H1 (cell line): ENCODE data around the gene DPM2. TPM values are rescaled to one million over a fixed set of nuclear protein-coding genes. Genes with fewer than 3 reads are reported as not detected.

Experiments used
- CTCF ChIA-PET: fragments of 300-600 bp; sonication (Branson Sonifier 250); formaldehyde crosslinking; loops from one replicate; lab custom pipeline; 2021; ENCODE audit not compliant: partially characterized antibody; lab: Charles Lee
- POLR2A ChIA-PET: fragments of 300-600 bp; sonication (Branson Sonifier 250); formaldehyde crosslinking; loops from one replicate; lab custom pipeline; 2021; ENCODE audit warnings: inconsistent platforms; ENCODE audit not compliant: partially characterized antibody; lab: Charles Lee
- DNase-seq, 2 experiments: peaks; one replicate each; pipeline versions ENCODE4 v3.0.0 to v3.0.0-alpha.2; 2010 to 2022; ENCODE audit warnings: low spot score in 2 of 2, low read depth in 1 of 2, mixed read lengths in 1 of 2
- FAIRE-seq: peaks from 2 replicates; lab custom pipeline; 2011; peaks lifted over from hg19 to GRCh38; lab: Jason Lieb, UNC
- H2AFZ ChIP-seq: 2 replicates; pipeline ENCODE4 v1.8.1; 2012; ENCODE audit warnings: low read length, inconsistent platforms
- H2AK5ac ChIP-seq: 2 replicates; pipeline ENCODE4 v1.6.1; 2013; ENCODE audit warnings: low read depth, low read length
- H2BK120ac ChIP-seq: replicated peaks from 2 replicates; pipeline ENCODE3; 2013; ENCODE audit warnings: low read depth, low read length, inconsistent platforms
- H2BK12ac ChIP-seq: 2 replicates; pipeline ENCODE4 v1.6.1; 2013; ENCODE audit warnings: low read depth, low read length
- H2BK15ac ChIP-seq: 2 replicates; pipeline ENCODE4 v1.6.1; 2013; ENCODE audit warnings: low read length
- H2BK20ac ChIP-seq: 2 replicates; pipeline ENCODE4 v1.6.1; 2013; ENCODE audit warnings: low read length
- H2BK5ac ChIP-seq: 2 replicates; pipeline ENCODE4 v1.6.1; 2013; ENCODE audit warnings: low read depth, low read length
- H3K14ac ChIP-seq: 2 replicates; pipeline ENCODE4 v1.6.1; 2013; ENCODE audit warnings: inconsistent platforms; ENCODE audit not compliant: insufficient read length
- H3K18ac ChIP-seq: 2 replicates; pipeline ENCODE4 v1.6.1; 2013; ENCODE audit warnings: low read length; ENCODE audit errors: extremely low read depth
- H3K23ac ChIP-seq: 2 replicates; pipeline ENCODE4 v1.6.1; 2013; ENCODE audit warnings: inconsistent platforms; ENCODE audit not compliant: insufficient read length
- H3K23me2 ChIP-seq: 2 replicates; pipeline ENCODE4 v1.6.1; 2013; ENCODE audit warnings: low read depth, low read length
- H3K27ac ChIP-seq: 2 replicates; pipeline ENCODE4 v1.6.1; 2011; ENCODE audit warnings: low read depth, low read length, inconsistent platforms
- H3K27me3 ChIP-seq, 4 experiments: replicated peaks in 1 of 4; 1 replicate in 1 of 4; 2 replicates in 3 of 4; pipeline versions ENCODE4 v1.6.1 to v1.8.1; 2011 to 2013; ENCODE audit warnings: low read length in 3 of 4, mild to moderate bottlenecking in 3 of 4, inconsistent platforms in 2 of 4, mixed read lengths in 2 of 4, moderate library complexity in 1 of 4; ENCODE audit not compliant: control insufficient read depth in 3 of 4, insufficient read depth in 3 of 4; ENCODE audit errors: extremely low read depth in 1 of 4
- H3K36me3 ChIP-seq, 4 experiments: 2 replicates each; pipeline versions ENCODE4 v1.6.1 to v1.8.1; 2011 to 2013; ENCODE audit warnings: mild to moderate bottlenecking in 4 of 4, low read length in 3 of 4, moderate library complexity in 2 of 4, control low read depth in 1 of 4, inconsistent platforms in 1 of 4; ENCODE audit not compliant: insufficient read depth in 4 of 4, control insufficient read depth in 2 of 4
- H3K4ac ChIP-seq: replicated peaks from 2 replicates; pipeline ENCODE3; 2013; ENCODE audit warnings: low read length, low read depth, mixed read lengths, inconsistent platforms; ENCODE audit not compliant: insufficient read length
- H3K4me1 ChIP-seq, 4 experiments: replicated peaks in 1 of 4; 1 replicate in 1 of 4; 2 replicates in 3 of 4; pipeline versions ENCODE4 v1.6.1 to v1.8.1; 2011 to 2013; ENCODE audit warnings: low read length in 3 of 4, inconsistent platforms in 2 of 4, mixed read lengths in 1 of 4; ENCODE audit not compliant: insufficient read depth in 4 of 4, control insufficient read depth in 3 of 4
- H3K4me2 ChIP-seq, 2 experiments: 2 replicates each; pipeline versions ENCODE4 v1.6.1 to v1.8.1; 2011 to 2013; ENCODE audit warnings: low read depth in 2 of 2, low read length in 2 of 2, control low read depth in 1 of 2, inconsistent platforms in 1 of 2, mild to moderate bottlenecking in 1 of 2; ENCODE audit not compliant: insufficient read depth in 1 of 2
- H3K4me3 ChIP-seq, 4 experiments: fragments of 200-600, 300-600 bp in 1 of 4; sonication (generic), shearing (Covaris generic), sonication (Bioruptor Twin) in 1 of 4; 2 replicates each; pipeline versions ENCODE4 v1.5.1 to v1.8.1; 2011 to 2016; ENCODE audit warnings: low read length in 4 of 4, low read depth in 3 of 4, control low read depth in 2 of 4, inconsistent platforms in 2 of 4, mild to moderate bottlenecking in 2 of 4, mixed read lengths in 1 of 4, moderate library complexity in 1 of 4; ENCODE audit not compliant: insufficient read depth in 2 of 4; ENCODE audit errors: extremely low read depth in 1 of 4
- H3K56ac ChIP-seq: replicated peaks from 2 replicates; pipeline ENCODE3; 2013; ENCODE audit warnings: low read depth, mild to moderate bottlenecking, mixed read lengths, low read length, inconsistent platforms; ENCODE audit not compliant: insufficient read length
- H3K79me1 ChIP-seq: 2 replicates; pipeline ENCODE4 v1.6.1; 2013; ENCODE audit warnings: low read depth, low read length, control low read depth
- H3K79me2 ChIP-seq, 2 experiments: 2 replicates each; pipeline versions ENCODE4 v1.6.1 to v1.8.1; 2012 to 2013; ENCODE audit warnings: low read length in 2 of 2, mild to moderate bottlenecking in 2 of 2, inconsistent platforms in 1 of 2; ENCODE audit not compliant: insufficient read depth in 2 of 2, control insufficient read depth in 1 of 2
- H3K9ac ChIP-seq, 4 experiments: replicated peaks in 1 of 4; 1 replicate in 1 of 4; 2 replicates in 3 of 4; pipeline versions ENCODE4 v1.6.1 to v1.8.1; 2011 to 2013; ENCODE audit warnings: low read depth in 3 of 4, low read length in 3 of 4, control low read depth in 2 of 4, mild to moderate bottlenecking in 2 of 4, moderate library complexity in 2 of 4, inconsistent platforms in 1 of 4; ENCODE audit errors: extremely low read depth in 1 of 4
- H3K9me3 ChIP-seq, 2 experiments: 2 replicates each; pipeline versions ENCODE4 v1.6.1 to v1.8.1; 2012 to 2013; ENCODE audit warnings: mild to moderate bottlenecking in 2 of 2, moderate library complexity in 2 of 2, control low read depth in 1 of 2, inconsistent platforms in 1 of 2, low read depth in 1 of 2, low read length in 1 of 2, mixed read lengths in 1 of 2; ENCODE audit not compliant: insufficient read depth in 2 of 2
- H4K20me1 ChIP-seq, 2 experiments: replicated peaks in 1 of 2; 2 replicates each; pipeline versions ENCODE3 to v1.8.1; 2011 to 2013; ENCODE audit warnings: inconsistent platforms in 2 of 2, low read length in 2 of 2, mild to moderate bottlenecking in 1 of 2; ENCODE audit not compliant: insufficient read depth in 2 of 2, control insufficient read depth in 1 of 2
- H4K5ac ChIP-seq: 2 replicates; pipeline ENCODE4 v1.6.1; 2013; ENCODE audit warnings: low read length, low read depth, mixed read lengths, inconsistent platforms; ENCODE audit not compliant: insufficient read length
- H4K8ac ChIP-seq: 2 replicates; pipeline ENCODE4 v1.8.0; 2013; ENCODE audit warnings: mild to moderate bottlenecking, moderate library complexity, low read length, inconsistent platforms; ENCODE audit not compliant: insufficient read depth; ENCODE audit errors: extremely low read depth
- H4K91ac ChIP-seq: replicated peaks from 2 replicates; pipeline ENCODE3; 2013; ENCODE audit warnings: low read length, mixed read lengths, inconsistent platforms; ENCODE audit not compliant: insufficient read length
- BACH1 ChIP-seq: IDR thresholded peaks from 2 replicates; pipeline ENCODE4 v1.6.1; 2012; ENCODE audit warnings: low read length, improper control_type of control experiment
- CHD1 ChIP-seq: IDR thresholded peaks from 2 replicates; pipeline ENCODE4 v1.6.1; 2012; ENCODE audit warnings: low read depth, low read length, improper control_type of control experiment
- CREB1 ChIP-seq: IDR thresholded peaks from 2 replicates; pipeline ENCODE4 v1.6.1; 2012; ENCODE audit warnings: inconsistent platforms
- GABPA ChIP-seq: IDR thresholded peaks from 2 replicates; pipeline ENCODE4 v1.6.1; 2011; ENCODE audit warnings: mild to moderate bottlenecking, low read length, moderate library complexity, borderline replicate concordance; ENCODE audit not compliant: insufficient read depth
- KDM1A ChIP-seq: fragments of 200-600, 300-600 bp; sonication (generic); IDR thresholded peaks from 2 replicates; pipeline ENCODE4 v1.7.1; 2016; ENCODE audit warnings: mild to moderate bottlenecking, low read length, borderline replicate concordance
- MAFK ChIP-seq: IDR thresholded peaks from 2 replicates; pipeline ENCODE4 v1.6.1; 2012; ENCODE audit warnings: low read depth, mild to moderate bottlenecking, improper control_type of control experiment, low read length
- RFX5 ChIP-seq: IDR thresholded peaks from 2 replicates; pipeline ENCODE4 v1.6.1; 2011; ENCODE audit warnings: low read depth, low read length, improper control_type of control experiment, borderline replicate concordance
- RXRA ChIP-seq: IDR thresholded peaks from 2 replicates; pipeline ENCODE4 v1.6.1; 2011; ENCODE audit warnings: low read depth, mild to moderate bottlenecking, low read length, moderate library complexity; ENCODE audit not compliant: insufficient read depth
- SP1 ChIP-seq: IDR thresholded peaks from 2 replicates; pipeline ENCODE4 v1.6.1; 2011; ENCODE audit warnings: low read depth, low read length
- SRF ChIP-seq: IDR thresholded peaks from 2 replicates; pipeline ENCODE4 v1.6.1; 2011; ENCODE audit warnings: mild to moderate bottlenecking, low read depth, low read length, moderate library complexity
- SUZ12 ChIP-seq: fragments of 200-600 bp; sonication (generic); IDR thresholded peaks from 2 replicates; pipeline ENCODE4 v1.6.1; 2012; ENCODE audit warnings: mild to moderate bottlenecking, inconsistent platforms, low read length, moderate library complexity, mixed read lengths
- TAF1 ChIP-seq: IDR thresholded peaks from 2 replicates; pipeline ENCODE4 v1.6.1; 2011; ENCODE audit warnings: mild to moderate bottlenecking, low read depth, low read length
- WGBS, 2 experiments: shearing (Covaris generic) in 1 of 2; methylation state at CpG; one replicate each; pipeline versions ENCODE4 v1.1.6 to v1.1.7; 2013 to 2015; ENCODE audit warnings: low lambda C conversion rate in 2 of 2, mixed read lengths in 2 of 2, inconsistent platforms in 1 of 2, low coverage in 1 of 2, missing lambda C conversion rate in 1 of 2; ENCODE audit not compliant: insufficient replicate concordance in 2 of 2, insufficient coverage in 1 of 2, insufficient read length in 1 of 2; ENCODE audit errors: extremely low coverage in 1 of 2, missing lambda C conversion rate in 1 of 2; 5-methylcytosine and 5-hydroxymethylcytosine counted together
- polyA plus RNA-seq, 7 experiments: library from polyadenylated mRNA; depleted of rRNA in 3 of 7; stranded (reverse) in 5 of 7; unstranded in 2 of 7; fragments of >200 nt in 5 of 7; fragments of 200-250 nt in 2 of 7; gene quantifications; 1 replicate in 5 of 7; 2 replicates in 1 of 7; 4 replicates in 1 of 7; pipeline versions ENCODE4 v1.2.1 to v1.2.3, GENCODE V29; 2011 to 2013; ENCODE audit warnings: missing spikeins in 2 of 7, mixed read lengths in 2 of 7
- total RNA-seq: library from RNA; stranded (reverse); fragmentation: NEBNext Ultra II Directional; extraction: Animal tissue kit (Norgen Biotek cat#: 25700); gene quantifications from 2 replicates; pipeline ENCODE4 v1.2.1, GENCODE V29; 2021
- TF ChIP-seq, protein P1 (sequence below), 3 experiments: IDR thresholded peaks; 1 replicate in 2 of 3; 2 replicates in 1 of 3; pipeline versions ENCODE4 v1.5.1 to v1.6.1; 2011; ENCODE audit warnings: low read length in 3 of 3, mild to moderate bottlenecking in 3 of 3, inconsistent platforms in 2 of 3, low read depth in 1 of 3, moderate library complexity in 1 of 3; ENCODE audit not compliant: insufficient read depth in 1 of 3; ENCODE audit errors: control extremely low read depth in 1 of 3

DPM2 gene
- total and polyA plus RNA-seq, 2 of the 8 experiments (the other 6 are each of a cell fraction or from before 2014, with no cell fraction given) = 45.4 to 95.4 TPM

DNA sequence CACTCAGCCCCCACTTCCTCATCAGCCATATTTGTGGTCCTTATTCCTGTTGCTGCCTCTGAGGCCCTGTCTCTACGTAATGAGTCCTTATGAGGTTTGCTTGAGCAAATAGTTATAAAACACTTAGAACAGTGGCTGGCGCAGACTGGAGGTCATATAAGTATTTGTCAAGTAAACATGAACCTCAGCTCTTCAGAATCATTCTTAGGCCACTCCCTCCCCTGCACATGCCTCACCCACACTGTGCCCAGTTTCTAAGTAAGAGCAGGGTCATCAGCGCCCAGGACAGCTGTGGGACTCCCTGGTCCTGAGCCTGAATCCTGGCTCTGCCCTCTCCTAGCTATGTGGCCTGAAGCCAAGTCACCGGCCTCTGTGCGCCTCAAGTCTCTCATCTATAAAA, 24.8 kb downstream of the DPM2 start:
- H2BK12ac ChIP-seq = no peak overlapping the region
- no peak overlapping the region for H3K4ac ChIP-seq
- DNase-seq (no peak), FAIRE-seq (no peak)
- H3K9me3 ChIP-seq = no peaks in the 10 kb centered on the region
- no peak overlapping the region for H3K4me3 ChIP-seq
- peaks cover 4 to 8% (median 7%) of the 10 kb centered on the region in 4 experiments for H3K4me1 ChIP-seq
- H2BK5ac ChIP-seq = no peak overlapping the region
- no peak overlapping the region for H3K18ac ChIP-seq
- ChIA-PET POLR2A (interaction anchor here (1.0 to 1.1 kb wide), 2 partner anchors 9 to 24 kb away, joined by 3 to 5 read pairs; no protein-coding TSS in a partner anchor), CTCF (interaction anchor here (1.0 to 1.8 kb wide), 7 partner anchors 8 to 178 kb away, joined by 3 to 7 read pairs (median 4); partner anchors contain the start of gene TOR2A)
- H2BK15ac ChIP-seq = no peak overlapping the region
- no peak overlapping the region for H3K56ac ChIP-seq
- no peak overlapping the region for H4K5ac ChIP-seq
- no peak overlapping the region for H4K91ac ChIP-seq
- no peak overlapping the region for H2BK120ac ChIP-seq
- H3K79me1 ChIP-seq = no peaks in the 10 kb centered on the region
- H3K23me2 ChIP-seq = peaks cover 5% of the 10 kb centered on the region
- H3K27ac ChIP-seq = no peak overlapping the region
- 95% methylated on average over 5 of the region's 5 CpGs; no CpG with 5 or more reads in 1 of the 2 experiments for WGBS, 2 experiments
- H3K27me3 ChIP-seq = peaks cover 0 to 9% (median 8%) of the 10 kb centered on the region in 4 experiments; a peak in 5 of 7 replicates
- H2AFZ ChIP-seq = no peak overlapping the region
- H3K14ac ChIP-seq = no peak overlapping the region
- no peak overlapping the region for H3K4me2 ChIP-seq
- H2BK20ac ChIP-seq = no peak overlapping the region
- H3K9ac ChIP-seq = no peak overlapping the region
- H3K23ac ChIP-seq = no peak overlapping the region
- H3K36me3 ChIP-seq = peaks cover 0 to 6% (median 0%) of the 10 kb centered on the region in 4 experiments; a peak in 1 of 8 replicates
- H4K8ac ChIP-seq = no peak overlapping the region
- H3K79me2 ChIP-seq = no peaks in the 10 kb centered on the region
- H2AK5ac ChIP-seq = no peak overlapping the region
- H4K20me1 ChIP-seq = no peaks in the 10 kb centered on the region
- TF ChIP-seq SRF (no peak), SP1 (no peak), TAF1 (no peak), KDM1A (no peak), RFX5 (no peak), RXRA (no peak), CHD1 (no peak), GABPA (no peak), CREB1 (no peak), MAFK (no peak), BACH1 (no peak), SUZ12 (no peak)
- TF ChIP-seq, protein P1, sequence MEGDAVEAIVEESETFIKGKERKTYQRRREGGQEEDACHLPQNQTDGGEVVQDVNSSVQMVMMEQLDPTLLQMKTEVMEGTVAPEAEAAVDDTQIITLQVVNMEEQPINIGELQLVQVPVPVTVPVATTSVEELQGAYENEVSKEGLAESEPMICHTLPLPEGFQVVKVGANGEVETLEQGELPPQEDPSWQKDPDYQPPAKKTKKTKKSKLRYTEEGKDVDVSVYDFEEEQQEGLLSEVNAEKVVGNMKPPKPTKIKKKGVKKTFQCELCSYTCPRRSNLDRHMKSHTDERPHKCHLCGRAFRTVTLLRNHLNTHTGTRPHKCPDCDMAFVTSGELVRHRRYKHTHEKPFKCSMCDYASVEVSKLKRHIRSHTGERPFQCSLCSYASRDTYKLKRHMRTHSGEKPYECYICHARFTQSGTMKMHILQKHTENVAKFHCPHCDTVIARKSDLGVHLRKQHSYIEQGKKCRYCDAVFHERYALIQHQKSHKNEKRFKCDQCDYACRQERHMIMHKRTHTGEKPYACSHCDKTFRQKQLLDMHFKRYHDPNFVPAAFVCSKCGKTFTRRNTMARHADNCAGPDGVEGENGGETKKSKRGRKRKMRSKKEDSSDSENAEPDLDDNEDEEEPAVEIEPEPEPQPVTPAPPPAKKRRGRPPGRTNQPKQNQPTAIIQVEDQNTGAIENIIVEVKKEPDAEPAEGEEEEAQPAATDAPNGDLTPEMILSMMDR (IDR thresholded peaks at IDR 0.05; ENCODE audit: control extremely low read depth in 1 of 3, insufficient read depth in 1 of 3, low read depth in 1 of 3, low read length in 3 of 3) = no peak
